Activated T-helper 2 cell treated with anti-CD3 and anti-CD28 coated beads, Interferon-gamma antibody, Interleukin-2, Interleukin-4, amounts not matched to agents 10 μg/mL and 5 μg/mL and 100 μg/mL, durations not matched to agents 14 hours and 24 hours and 36 hours (primary cell): ENCODE data around the gene PSAPL1. TPM values are rescaled to one million over a fixed set of nuclear protein-coding genes. Genes with fewer than 3 reads are reported as not detected.

Experiments
- DNase-seq: peaks from one replicate; pipeline ENCODE4 v3.0.0; 2021; ENCODE audit warnings: low spot score
- H3K27ac Mint-ChIP-seq: one replicate; pipeline ENCODE4 v1.8.0; 2021; ENCODE audit warnings: mixed read lengths
- H3K27me3 Mint-ChIP-seq: one replicate; pipeline ENCODE4 v1.8.0; 2021; ENCODE audit warnings: low read depth, mixed read lengths
- H3K36me3 Mint-ChIP-seq: one replicate; pipeline ENCODE4 v1.8.0; 2021; ENCODE audit warnings: low read depth, mixed read lengths
- H3K4me1 Mint-ChIP-seq: one replicate; pipeline ENCODE4 v1.8.0; 2021; ENCODE audit warnings: low read depth, mixed read lengths
- H3K4me3 Mint-ChIP-seq: one replicate; pipeline ENCODE4 v1.8.0; 2021; ENCODE audit warnings: low read depth, mild to moderate bottlenecking, moderate library complexity, mixed read lengths
- H3K9me3 Mint-ChIP-seq: one replicate; pipeline ENCODE4 v1.8.0; 2021; ENCODE audit warnings: mixed read lengths
- intact Hi-C: fragments of 100-400 bp; cut with micrococcal nuclease; formaldehyde crosslinking; loops from one replicate; pipeline ENCODE4 v1.15.1; 2023
- total RNA-seq: library from RNA; stranded (reverse); gene quantifications from 2 replicates; pipeline ENCODE4 v1.2.3, GENCODE V29; 2022

PSAPL1 gene
- total RNA-seq, 1 donor from 2014 or later, result not detected

- Mint-ChIP-seq H3K9me3 (peaks cover 19% of the 10 kb centered on the region), H3K36me3 (no peaks in the 10 kb centered on the region), H3K4me1 (no peaks in the 10 kb centered on the region), H3K27ac (no peak overlapping the region), H3K27me3 (peaks cover 1% of the 10 kb centered on the region), H3K4me3 (no peak overlapping the region)
- no peak for DNase-seq
- intact Hi-C loops, result no loop called here
These were observed 52.1 kb downstream of the PSAPL1 start for GRCh38 chr4:7382634-7383014.

- Mint-ChIP-seq H3K4me1 (no peaks in the 10 kb centered on the region), H3K27ac (no peak overlapping the region), H3K27me3 (peaks cover 6% of the 10 kb centered on the region), H3K4me3 (no peak overlapping the region), H3K36me3 (no peaks in the 10 kb centered on the region), H3K9me3 (peaks cover 15% of the 10 kb centered on the region)
- intact Hi-C loops, result no loop called here
- no peak for DNase-seq
These were observed 52.7 kb downstream of the PSAPL1 start for GRCh38 chr4:7381890-7382633.

- Mint-ChIP-seq H3K9me3 (peaks cover 14% of the 10 kb centered on the region), H3K27me3 (peaks cover 7% of the 10 kb centered on the region), H3K36me3 (no peaks in the 10 kb centered on the region), H3K4me1 (no peaks in the 10 kb centered on the region), H3K27ac (no peak overlapping the region), H3K4me3 (no peak overlapping the region)
- no peak for DNase-seq
- intact Hi-C loops, result no loop called here
These were observed 53.4 kb downstream of the PSAPL1 start for GRCh38 chr4:7381221-7381889.

Other genes starting within 250 kb of the PSAPL1 start
- gene SORCS2, start 242.4 kb downstream of the PSAPL1 start, total RNA-seq, result 0.02 and 0.05 TPM in 2 replicates